CD4-positive, alpha-beta T cell treated with Interleukin-12 subunit alpha and Interleukin-12 subunit beta, for 1 hour (primary cell): ENCODE data around the gene PNKD.
A peak's percentile ranks its signal among the peaks of the same experiment; 100 is the strongest.

Source experiments
- DNase-seq: peaks from one replicate; pipeline ENCODE4 v3.0.0-alpha.2; 2020

Gene PNKD

DNA sequence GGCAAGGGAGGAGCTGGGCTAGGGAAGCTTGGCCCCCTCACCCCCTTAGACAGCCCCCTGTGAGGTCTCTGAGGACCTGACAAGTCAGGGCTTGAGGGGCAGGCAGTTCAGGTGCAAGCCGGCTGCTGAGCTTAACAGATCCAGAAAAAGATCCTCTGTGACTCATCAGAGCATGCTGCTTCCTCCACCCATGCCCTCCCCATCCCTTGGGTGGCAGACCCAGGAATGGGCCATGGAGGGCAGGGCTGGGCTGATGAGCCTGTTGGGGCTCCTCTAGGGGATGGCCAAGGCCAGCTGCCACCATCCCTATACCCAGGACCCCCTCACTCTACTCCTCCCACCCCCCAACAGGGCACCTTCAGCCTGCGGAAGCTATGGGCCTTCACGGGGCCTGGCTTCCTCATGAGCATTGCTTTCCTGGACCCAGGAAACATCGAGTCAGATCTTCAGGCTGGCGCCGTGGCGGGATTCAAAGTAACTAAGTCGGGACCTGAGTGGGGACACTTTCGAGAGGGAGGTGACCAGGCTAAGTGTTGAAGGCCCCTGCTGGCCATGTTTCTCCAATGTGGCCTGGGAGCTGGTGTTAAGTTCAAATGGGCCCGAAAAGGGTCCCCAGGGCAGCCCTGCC, 113.7 kb downstream of the PNKD start:
- DNase-seq: no peak

GRCh38 chr2:218384975-218385374, 114.7 kb downstream of the PNKD start:
- DNase-seq: no peak

GRCh38 chr2:218386505-218387368, 116.4 kb downstream of the PNKD start:
- DNase-seq: no peak

GRCh38 chr2:218387369-218388194, 117.3 kb downstream of the PNKD start:
- no peak for DNase-seq

- no peak for DNase-seq
Observed at GRCh38 chr2:218389333-218390150, 119.2 kb downstream of the PNKD start.

DNA sequence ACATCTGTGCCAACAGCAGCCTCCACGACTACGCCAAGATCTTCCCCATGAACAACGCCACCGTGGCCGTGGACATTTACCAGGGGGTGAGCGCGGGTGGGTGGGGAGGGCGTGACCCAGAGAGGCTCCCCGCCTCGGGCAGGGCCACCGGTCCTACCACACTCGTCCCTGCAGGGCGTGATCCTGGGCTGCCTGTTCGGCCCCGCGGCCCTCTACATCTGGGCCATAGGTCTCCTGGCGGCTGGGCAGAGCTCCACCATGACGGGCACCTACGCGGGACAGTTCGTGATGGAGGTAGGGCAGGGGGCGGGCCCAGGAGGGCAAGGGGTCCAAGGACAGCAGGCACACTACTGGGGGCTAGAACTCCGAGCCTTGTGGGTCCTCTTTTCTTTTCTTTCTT, 120.9 kb downstream of the PNKD start:
- DNase-seq: no peak

- no peak for DNase-seq
Observed at GRCh38 chr2:218392459-218392858, 122.1 kb downstream of the PNKD start.

DNA sequence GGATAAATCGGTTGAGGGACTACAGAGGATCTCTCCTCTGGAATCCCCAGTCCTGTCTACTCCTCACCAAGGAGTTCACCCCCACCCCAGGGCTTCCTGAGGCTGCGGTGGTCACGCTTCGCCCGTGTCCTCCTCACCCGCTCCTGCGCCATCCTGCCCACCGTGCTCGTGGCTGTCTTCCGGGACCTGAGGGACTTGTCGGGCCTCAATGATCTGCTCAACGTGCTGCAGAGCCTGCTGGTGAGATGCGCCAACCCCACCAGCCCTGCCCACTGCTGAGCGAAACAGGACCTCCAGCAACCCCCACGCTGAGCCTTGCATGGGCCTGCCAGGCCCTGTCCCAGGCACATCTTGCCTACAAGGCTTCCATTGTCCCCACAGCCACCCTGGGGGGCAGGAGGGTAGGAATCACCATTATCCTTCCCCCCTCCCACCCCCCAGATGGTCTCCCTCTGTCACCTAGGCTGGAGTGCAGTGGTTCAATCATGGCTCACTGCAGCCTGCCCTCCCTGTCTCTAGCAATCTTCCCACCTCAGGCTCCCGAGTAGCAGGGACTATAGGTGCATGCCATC, 122.7 kb downstream of the PNKD start:
- DNase-seq: no peak

- DNase-seq: peak; percentile 50
Observed at GRCh38 chr2:218393750-218394290, 123.5 kb downstream of the PNKD start.

GRCh38 chr2:218394298-218395089, 124.2 kb downstream of the PNKD start:
- no peak for DNase-seq

- DNase-seq: no peak
Observed at GRCh38 chr2:218395090-218395444, 124.7 kb downstream of the PNKD start.

DNA sequence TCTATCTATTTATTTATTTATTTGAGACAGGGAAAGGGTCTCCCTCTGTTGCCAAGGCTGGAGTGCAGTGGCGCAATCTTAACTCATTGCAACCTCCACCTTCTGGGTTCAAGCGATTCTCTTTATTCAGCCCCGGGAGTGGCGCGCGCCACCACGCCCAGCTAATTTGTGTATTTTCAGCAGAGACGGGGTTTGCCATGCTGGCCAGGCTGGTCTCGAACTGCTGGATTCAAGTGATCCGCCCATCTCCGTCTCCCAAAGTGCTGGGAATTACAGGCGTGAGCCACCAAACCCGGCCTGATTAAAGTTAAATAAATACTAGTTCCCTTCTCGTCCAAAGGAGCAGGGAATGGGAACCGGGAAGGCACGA, 125.1 kb downstream of the PNKD start:
- no peak for DNase-seq

DNA sequence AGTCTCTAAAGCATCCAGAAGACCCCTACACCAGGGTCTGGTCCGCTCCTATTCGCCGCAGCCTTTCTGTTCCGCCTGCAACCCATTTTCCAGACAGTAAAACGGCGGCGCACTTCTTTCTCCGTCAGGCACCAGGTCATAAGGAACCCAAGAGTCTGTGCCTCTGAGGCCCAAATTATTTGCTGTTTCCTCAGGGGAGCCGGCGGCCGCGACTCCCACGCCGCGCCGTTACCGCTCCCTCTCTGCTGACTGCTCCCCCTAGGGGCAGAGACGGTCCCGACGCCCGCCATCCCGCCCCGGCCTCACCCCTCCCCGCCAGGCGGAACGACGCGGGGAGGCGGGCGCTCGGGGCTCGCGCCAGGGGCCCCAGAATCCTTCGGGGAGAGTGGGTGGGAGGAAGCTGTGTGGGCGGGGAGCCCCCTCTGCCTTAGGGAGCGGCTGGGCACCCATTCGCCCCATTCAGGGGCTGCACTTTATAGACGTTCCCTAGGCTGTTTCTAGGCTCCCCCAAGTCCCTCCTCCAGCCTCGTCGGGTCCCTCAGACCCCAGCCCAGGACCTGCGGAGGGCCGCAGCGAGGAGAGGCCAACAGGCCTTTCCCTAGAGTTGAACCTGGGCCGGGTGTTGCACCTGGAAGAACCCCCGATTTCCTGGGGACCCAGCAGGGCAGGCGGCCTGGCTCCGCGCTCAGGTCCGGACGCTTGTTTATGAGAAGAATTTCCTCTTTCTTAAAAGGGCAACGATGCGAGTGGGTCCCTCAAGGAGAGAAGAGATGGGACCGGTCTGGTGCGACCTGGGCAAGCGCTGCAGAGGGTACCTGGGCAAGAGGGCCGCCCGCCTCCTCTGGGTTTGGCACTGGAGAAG, 125.7 kb downstream of the PNKD start:
- peak; percentile 97 for DNase-seq
